Upper lobe of left lung (tissue), 4 donors: ENCODE measurements around the gene TEX264.

Source experiments
- CTCF ChIP-seq, 6 experiments: fragments of 450-650 bp in 4 of 6; fragments of 200-600 bp in 2 of 6; sonication (generic) in 2 of 6; IDR thresholded peaks; one replicate each; pipeline ENCODE4 v1.5.1; 2016 to 2019; ENCODE audit warnings: antibody characterized with exemption in 6 of 6
- EP300 ChIP-seq, 4 donors: sonication (generic); formaldehyde crosslinking; IDR thresholded peaks; one replicate each; pipeline ENCODE4 v1.5.1; 2017; ENCODE audit warnings: antibody characterized with exemption in 4 of 4, control low read depth in 2 of 4
- POLR2A ChIP-seq, 4 donors: fragments of 450-650 bp; IDR thresholded peaks; one replicate each; pipeline ENCODE4 v1.5.1; 2016 to 2017; ENCODE audit warnings: antibody characterized with exemption in 4 of 4, mild to moderate bottlenecking in 2 of 4
- POLR2AphosphoS5 ChIP-seq, 2 donors: sonication (generic); formaldehyde crosslinking; IDR thresholded peaks; one replicate each; pipeline ENCODE4 v1.5.1; 2017; ENCODE audit warnings: antibody characterized with exemption in 2 of 2

DNA sequence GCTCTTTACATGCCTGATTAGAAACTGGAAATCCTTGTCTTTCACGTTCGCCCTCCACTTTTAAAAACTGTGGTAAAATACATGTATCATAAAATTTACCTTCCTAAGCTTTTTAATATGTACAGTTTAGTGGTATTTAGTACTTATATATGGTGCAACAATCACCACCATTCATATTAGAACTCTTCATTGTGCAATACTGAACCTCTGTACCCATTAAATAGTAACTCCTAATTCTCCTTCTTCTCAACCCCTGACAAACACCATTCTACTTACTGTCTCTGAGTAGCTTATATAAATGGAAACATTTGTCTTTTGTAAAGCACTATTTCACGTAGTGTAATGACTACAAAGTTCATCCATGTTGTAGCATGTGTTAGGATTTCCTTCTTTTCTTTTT is 64.0 kb downstream of the TEX264 start:
- TF ChIP-seq CTCF (IDR thresholded peaks at IDR 0.05), result no peak
- TF ChIP-seq POLR2AphosphoS5 (IDR thresholded peaks at IDR 0.05), result no peak
- TF ChIP-seq POLR2A (IDR thresholded peaks at IDR 0.05), result no peak
- TF ChIP-seq EP300 (IDR thresholded peaks at IDR 0.05), result no peak
